HG03457 (cell line): ENCODE data around the gene GPR137B.
"Not testable (repeated sequence)": the region's sequence is repeated elsewhere in the genome, so short reads cannot be mapped to it uniquely, and the experiment has no call there.

Experiments
- ATAC-seq: cut with Tn5 transposase; IDR thresholded peaks from one replicate; pipeline ENCODE4 v1.9.1; 2021; ENCODE audit warnings: moderate number of reproducible peaks; ENCODE audit not compliant: unreplicated experiment

GPR137B gene

DNA sequence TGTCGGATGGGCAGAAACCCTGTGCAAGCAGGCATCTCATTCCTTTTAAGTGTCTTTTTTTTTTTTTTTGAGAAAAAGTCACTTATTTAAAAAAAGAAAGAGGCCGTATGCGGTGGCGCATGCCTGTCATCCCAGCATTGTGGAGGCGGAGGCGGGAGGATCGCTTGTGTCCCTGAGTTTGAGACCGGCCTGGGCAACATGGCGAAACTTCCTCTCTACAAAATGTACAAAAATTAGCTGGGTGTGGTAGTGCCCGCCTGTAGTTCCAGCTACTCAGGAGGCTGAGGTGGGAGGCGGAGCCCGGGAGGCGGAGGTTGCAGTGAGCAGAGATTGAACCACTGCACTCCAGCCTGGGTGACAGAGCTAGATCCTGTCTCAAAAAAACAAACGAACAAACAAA, 1.7 kb downstream of the GPR137B start:
- ATAC-seq, result no peak

DNA sequence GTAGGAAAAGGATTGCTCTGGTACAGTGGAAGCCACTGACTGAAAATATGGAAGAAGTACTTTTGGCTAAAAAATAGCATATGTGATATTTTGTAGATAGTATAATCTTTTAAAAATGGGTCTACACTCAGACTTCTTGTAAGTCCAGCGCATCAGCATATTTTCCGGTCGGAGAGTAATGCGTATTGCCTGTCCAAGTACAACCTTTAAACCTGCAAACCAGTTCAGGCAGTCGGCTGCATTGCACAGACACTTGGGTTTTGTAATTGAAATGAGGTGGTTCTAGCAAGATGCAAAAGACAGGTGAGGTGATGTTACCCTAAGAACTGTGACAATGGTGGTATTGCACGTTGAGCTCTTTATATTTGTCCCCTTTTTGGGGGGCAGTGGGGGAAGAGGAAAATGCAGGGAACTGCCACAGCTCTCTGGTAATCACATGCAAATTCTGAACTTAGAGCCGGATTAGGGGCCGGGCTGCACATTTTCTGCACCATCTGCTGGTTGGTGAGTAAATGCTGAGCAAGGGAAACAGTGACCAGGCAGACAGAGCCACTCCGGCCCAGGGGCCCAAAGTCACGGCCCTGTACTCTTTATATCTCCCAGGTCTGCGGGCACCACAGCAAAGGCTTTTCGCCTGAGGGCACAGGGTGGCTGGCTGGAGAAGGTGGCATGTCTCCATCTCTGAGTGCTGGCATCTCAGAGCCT, 2.3 kb downstream of the GPR137B start:
- no peak for ATAC-seq

DNA sequence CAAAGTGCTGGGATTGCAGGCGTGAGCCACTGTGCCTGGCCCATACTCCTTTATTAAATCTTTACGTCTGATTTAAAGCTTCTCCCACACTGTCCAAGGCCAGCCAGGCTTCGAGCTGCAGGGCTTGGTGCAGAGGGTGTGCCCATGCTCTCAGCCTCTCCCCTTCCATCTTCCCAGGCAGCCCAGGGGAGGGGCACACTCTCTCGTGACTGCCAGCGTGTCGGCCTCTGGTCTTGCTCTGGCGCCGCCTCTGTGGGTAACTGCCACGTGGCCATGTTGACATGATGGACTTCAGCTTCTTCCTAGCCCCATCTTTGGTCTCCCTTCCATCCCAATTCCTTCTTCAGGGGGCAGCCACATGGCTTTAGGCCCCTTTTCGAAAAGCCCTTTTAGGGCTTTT, 4.7 kb downstream of the GPR137B start:
- ATAC-seq, result no peak

DNA sequence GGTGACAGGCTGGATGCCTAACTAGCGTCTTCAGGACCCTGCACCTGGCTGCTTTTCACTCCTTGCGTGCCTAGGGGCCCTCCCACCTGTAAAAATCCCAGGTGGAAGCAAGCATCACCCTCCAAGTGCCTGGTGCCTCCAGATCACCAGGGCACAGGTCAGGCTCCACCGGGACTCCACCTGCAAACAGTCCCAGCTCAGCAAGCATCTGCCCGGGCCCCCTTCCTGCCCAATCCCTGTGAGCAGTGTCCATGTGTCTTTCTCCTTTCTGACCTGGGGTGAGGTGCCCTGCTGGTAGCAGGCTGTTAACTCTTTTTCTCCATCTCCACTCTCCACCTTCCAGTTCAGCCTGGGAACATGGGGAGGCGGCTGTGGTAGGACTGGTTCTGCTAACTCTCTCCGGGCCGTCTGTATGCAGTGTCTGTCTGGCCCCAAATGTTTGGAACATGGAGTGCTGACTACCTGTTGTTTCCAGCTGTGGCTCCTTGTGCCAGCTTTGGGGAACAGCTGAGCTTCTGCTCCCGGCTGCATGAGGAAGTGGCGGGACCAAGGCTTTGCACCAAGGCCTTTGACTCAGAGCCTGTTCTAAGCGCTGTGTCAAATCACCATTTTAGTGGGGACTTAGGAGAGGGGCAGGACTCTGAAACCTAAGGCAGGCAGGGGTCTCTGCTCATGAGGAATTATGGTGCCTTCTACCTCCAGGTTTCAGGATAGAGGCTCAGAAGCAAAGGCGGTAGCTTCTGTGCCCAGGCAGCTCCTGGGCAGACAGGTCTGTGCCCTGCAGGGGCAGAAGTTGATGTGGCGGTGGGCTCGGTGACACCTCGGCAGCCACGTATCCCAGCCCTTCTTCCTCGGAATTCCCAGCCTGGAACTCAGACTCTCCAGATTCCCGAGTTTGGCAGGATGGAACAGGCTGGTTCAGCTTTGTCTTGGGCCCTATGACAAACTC, 5.5 kb downstream of the GPR137B start:
- ATAC-seq, result no peak

DNA sequence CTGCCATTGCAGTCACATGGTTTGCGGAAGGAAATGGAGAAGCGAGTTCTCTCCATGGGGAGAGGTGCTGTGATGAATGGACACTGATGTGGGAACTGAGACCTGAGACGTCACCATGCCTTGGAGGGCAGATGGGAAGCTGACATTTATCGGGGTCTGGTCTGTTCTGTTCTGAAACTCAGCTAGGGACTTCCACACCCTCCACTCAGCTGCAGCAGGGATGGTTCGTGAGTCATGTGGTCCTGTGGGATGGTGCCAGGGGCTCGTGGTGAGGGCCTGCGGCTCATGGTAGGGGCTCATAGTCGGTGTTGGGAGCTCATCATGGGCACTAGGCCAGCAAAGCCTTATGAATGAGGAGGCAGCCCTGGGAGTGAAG, 6.1 kb downstream of the GPR137B start:
- ATAC-seq, result no peak

DNA sequence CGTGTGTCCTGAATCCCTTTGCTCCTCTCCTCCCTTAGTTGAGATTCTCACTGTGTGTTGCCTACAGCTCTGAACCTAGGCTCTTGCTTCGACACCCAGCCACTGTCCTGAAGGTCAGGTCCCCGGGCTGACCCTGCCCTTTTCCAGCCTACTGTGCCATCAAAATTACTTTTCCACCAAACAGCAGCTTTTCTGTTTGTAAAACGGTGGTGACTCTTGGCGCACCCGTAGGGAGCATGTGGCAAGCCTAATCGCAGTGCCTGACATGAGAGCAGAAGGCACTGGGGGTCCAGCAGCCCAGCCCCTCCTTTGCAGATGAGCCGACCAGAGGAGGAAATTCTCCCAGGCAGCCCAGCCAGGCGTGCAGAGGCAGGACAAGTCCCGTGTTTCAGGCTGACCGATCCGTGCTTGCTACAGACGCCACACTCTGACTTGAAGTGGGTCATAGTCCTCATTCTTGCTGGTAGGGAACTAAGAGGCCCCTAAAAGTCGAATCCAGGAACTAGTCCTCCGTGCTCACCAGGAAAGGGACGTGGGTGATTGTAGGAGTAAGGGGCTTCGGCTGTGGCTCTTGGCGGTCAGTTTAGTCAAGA, 6.8 kb downstream of the GPR137B start:
- no peak for ATAC-seq

DNA sequence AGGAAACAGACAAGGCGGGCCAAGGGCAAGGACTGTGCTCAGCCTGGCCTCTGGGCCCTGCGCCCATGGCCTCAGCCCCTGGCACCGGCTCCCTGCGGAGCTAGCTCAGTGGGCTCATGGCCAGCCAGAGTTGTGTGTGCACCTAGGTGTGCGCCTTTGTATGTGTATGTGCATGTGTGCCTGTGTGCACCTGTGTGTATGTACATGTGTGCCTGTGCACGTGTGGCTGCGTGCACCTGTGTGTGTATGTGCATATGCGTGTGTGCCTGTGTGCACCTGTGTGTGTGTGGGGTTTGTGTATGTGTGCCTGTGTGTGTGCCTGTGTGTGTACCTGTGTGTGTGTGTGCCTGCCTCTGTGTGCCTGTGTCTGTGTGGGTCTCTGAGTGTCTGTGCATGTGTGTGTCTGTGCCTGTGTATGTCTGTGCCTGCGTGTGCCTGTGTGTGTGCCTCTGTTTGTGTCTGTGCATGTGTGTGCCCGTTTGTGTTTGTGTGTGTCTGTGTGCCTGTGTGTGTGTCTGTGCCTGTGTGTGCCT, 7.4 kb downstream of the GPR137B start:
- ATAC-seq, result no peak

DNA sequence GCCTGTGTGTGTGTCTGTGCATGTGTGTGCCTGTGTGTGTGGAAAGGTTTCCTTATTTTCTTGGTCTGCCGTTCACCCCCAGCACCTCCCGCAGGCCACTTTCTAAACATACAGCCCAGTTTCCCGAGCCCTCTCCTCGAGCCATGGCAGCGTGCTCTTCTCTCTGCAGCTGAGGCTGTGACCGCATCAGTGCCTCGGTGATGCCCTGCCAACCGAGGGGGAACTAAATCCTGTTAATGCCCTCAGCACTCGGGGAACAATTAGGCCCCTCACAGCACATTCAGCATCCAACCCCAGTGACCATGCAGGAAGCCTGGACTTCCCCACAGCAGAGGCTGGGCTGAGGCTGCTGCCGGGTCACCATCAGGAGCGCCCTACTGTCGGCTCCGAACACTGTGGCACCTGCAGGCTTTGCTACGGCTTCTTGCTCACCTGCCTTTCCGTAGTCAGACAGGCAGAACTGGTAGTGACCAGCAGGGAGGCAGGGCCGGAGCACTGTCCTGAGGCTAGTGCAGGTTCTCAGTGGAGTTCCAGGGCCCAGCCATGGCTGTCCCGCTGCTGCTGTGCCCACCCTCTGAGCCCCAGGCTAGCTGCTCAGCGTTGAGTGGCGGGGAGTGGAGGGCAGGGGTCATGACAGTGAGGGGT, 8.1 kb downstream of the GPR137B start:
- ATAC-seq, result no peak

DNA sequence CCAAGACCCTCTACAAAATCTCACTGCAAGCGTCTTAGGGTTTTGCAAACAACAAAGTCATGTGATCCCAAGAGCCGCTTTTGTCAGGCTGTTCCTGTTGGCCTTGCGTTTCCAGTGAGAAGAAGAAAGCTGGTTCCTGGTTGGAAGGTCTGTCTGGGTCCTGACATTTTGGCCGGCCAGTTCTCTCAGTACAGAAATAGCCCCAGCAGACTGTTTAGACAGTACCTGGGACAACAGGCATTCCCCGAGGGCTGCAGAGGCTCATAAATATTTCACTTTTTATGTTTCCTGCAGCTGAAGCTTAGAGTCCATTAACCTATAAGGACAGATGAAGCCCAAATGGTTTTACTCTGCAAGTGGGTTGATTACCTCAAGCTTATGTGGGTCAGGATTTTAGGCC, 8.6 kb downstream of the GPR137B start:
- ATAC-seq, result no peak

DNA sequence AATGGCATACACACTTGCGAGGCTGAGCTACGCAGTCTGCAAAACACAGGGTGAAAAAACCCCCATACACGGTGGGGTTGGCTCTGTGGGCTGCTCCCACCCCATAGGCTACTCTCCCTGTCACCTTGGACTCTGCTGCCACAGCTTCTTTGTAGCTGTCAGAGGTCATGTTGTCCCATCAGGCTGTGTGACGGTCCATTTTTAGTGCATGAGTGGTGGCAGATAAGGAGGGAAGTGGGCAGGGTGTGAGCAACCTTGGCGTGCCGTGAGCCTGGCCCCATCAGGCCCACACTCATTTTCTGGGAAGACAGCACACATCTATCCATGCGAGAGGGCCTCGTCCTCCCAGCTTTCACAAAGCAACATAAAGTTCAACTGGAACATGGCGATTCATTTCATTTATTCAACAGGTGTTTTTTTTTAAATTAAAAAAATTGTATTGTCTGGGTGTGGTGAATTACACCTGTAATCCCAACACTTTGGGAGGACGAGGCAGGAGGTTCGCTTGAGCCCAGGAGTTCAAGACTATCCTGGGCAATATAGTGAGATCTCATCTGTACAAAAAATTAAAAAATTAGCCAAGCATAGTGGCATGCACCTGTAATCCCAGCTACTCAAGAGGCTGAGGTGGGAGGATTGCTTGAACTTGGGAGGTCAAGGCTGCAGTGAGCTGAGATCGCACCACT, 9.5 kb downstream of the GPR137B start:
- ATAC-seq, result no peak

DNA sequence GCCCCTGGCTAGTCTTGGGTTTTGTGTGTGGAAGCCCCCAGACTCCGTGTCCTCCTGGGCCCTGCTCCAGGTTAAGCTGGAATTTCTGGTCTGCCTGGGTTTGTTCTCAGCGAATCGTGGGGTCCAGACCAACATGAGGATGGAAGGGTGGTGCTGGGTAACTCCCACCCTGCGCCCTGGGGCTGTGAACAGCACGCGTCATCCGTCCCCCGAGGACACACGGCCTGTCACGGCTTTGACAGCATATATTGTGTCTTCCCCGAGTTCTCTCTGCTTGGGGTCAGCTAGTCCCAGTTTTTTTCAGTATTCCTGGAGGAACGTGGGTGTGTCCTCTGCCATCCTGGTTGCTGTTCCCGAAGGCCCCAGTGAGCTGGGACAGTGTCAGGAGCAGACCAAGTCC, 11.8 kb downstream of the GPR137B start:
- no peak for ATAC-seq

DNA sequence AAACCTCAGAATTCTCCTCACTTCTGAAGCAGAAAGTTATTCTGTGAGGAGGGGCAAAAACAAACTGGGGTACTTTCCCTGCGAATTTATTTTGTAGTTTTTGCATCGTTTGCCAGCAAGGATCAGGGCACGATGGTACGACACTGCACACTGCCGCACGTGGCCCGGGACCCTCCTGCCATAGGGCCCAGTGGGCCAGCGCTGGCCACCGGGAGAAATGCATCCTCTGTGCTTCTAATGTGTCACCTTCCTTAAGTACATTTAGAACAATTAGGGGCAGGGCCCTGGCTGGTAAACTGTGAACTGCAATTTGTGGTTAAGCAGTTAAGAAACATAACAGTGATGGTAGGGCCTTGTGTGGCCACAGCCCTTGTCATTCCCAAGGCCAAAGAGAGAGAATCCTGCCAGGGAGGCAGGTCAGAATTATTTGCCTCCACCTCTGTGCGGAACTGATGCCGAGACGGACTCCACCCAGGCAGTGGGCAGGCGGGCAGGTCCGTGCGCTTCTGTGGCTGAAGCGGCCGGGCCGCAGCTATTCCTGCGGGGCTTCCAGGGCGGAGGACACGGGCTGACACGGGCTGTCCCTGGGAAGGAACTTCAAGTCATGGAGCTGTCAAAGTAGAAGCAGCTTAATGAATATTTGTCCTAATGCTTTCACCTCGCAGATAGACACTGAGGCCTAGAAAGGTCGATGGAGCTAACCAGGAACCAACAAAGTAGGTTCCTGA, 12.5 kb downstream of the GPR137B start:
- no peak for ATAC-seq

DNA sequence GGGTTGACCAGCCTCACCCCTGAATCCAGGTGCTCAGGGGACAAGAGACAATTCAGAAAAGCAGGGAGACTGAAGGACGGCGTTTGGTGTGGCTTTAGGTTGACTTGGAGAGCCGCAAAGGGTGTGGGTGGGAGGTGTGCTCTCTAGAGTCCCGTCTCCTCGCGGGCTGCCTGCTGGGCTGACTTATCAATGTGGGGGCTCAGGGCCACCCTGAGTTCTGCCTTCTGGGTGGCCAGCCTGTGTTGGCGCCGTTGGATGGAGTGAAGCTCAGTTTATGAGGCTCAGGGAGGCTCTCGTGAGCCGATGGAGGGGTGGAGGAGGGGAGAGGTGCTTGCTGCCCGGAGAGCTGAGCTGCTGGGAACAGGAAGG, 13.0 kb downstream of the GPR137B start:
- ATAC-seq, result no peak

DNA sequence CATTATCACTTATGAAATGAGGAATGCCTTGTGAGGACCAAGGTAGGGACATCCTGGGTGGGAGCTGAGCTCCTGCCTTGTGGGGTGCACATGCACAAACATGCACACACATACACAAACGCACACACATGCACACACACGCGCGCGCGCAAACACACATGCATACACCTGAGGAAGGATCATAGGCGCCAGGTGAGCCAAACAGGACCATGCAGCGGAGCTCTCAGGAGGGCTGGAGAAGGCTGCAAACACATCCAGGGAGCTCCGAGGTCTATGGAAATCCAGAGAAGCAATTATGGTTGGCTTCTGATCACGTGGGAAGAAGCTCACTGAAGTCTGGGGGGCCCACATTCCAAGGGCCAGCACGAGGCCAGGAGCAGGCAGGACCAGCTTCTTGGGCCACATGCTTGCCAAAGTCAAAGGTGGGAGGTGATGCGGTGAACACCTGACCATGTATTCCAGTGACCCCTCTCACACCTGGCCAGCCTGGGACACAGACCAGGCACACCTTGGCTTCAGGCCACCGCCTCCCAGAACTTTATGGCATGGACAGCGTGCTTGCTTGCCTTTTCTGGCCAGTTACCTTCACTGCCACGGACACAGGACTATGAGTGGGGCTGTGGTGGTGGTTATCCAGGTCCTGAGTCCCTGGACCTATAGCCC, 13.6 kb downstream of the GPR137B start:
- no peak for ATAC-seq

DNA sequence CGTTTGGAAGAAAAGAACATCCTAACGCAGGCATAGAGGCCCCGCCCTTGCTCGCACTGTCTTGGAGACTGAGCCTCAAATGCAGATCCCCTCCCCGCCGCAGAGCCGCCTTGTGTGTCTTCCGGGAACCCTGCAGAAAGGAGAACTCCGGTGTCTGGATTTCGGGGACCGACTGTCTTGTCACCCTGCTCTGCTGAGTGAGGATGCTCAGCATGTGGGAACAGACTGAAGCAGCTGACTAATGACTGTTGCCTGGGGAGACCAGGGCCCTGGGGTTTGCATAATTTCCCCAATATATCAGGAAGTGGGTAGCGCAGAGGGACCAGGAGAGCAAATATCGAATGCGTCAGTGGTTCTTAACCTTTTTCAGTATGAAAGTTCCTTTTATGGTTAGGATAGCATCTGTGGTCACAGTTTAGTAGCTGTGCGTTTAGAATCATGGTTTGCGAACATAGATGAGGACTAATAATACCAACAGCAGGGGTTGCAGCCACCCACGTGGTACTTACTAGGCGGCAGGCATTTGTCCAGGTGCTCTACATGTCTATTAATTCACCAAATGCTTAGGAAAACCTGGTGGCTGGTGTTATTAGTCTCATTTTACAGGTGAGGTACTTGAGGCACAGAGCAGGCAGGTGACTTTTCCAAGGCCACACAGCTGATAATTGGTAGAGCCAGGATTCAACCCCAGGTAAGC, 14.3 kb downstream of the GPR137B start:
- peak; percentile 75 for ATAC-seq

DNA sequence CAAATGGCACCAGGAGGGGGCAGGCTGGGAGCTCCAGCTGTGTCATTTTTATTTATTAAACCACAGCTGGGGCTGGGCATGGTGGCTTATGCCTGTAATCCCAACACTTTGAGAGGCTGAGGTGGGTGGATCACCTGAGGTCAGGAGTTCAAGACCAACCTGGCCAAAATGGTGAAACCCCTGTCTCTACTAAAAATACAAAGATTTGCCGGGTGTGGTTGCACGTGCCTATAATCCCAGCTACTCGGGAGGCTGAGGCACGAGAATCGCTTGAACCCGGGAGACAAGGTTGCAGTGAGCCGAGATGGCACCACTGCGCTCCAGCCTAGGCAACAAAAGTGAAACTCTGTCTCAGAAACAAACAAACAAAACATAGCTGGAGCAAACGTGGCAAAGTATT, 15.7 kb downstream of the GPR137B start:
- not testable (repeated sequence) for ATAC-seq

DNA sequence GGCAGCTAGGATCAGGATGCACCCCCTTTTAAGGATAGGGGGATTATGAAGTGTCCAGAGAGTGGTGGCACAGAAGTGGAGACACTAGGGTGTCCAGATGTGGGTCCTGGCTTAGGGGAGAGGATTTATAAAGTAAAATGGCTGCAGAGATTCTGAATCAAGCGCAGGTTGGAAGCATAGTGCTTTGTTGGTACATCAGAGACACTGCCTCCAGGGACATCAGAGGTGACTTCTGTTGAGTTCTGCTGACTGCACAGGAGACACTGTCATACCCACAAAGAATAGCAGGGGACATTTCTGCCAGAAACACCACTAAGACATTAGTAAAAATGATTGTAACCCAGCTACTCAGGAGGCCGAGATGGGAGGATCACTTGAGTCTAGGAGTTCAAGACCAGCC, 16.4 kb downstream of the GPR137B start:
- ATAC-seq, result no peak

DNA sequence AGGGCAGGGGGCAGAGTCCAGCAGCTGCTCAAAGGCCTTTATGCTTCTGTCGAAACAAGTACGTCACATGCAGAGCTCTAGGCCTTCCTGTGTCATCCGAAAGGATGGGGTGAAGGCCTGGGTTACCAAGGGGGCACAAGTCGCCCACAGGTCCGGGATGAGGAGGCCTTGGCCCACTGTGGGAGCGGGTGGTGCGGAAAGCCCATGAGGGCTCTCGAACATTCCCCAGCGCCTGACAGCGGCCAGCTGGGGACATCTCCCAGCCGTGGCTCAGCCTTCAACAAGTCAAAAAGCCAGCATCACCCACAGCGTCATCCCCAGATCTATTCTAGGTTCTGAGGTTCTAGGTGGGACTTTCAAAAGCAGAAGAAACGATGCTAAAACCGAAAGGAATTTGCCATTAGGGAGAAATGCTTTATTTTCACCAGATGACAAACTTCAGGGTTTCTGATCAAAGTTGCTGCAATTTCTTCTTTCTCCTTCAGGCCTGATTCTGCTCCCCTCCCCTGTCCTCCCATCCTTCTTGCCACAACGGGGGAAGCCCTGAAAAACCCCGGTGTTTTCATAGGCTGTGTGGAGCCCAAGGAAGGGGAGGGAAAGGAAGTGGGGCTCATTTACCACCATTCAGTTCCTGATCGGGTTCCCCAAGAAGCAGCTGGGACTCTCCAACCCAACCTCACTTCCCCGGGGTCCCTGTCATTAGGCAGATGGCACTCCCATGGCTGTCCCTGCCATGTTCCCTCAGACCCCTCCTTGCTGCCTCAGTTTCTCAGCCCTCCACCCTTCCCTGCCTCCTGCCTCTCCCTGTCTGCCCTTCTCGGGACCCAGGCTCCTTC, 17.6 kb downstream of the GPR137B start:
- peak; percentile 43 for ATAC-seq
